ENCODE measurements around the gene MRPL43. TPM values are rescaled to one million over a fixed set of nuclear protein-coding genes. Genes with fewer than 3 reads are reported as not detected.

The MRPL43 gene
- total and polyA plus RNA-seq, 2 experiments from 2014 or later = 60.4 to 126 TPM

DNA sequence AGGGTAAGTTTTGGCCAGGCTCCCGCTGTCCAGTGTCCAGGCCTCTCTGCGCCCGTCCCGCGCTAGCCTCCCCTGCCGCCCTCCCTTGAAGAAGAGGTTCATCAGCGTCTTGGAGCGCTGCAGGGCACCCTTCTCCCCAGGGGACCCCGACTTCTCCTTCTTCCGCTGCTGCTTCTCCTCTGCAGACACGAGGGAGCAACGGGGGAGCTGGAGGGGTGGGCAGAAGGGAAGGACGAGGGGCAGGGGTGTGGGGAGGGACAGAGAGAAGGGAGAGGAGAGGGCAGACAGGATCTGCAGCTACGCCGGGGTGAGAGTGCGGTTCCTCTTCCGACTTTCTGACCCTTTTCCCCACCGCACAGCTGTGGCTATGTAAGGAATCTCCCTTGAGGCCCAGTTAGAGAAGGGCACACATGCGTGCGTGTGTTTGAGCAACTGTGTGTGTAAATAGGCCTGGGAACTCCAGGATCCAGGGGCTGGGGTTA lies 30.9 kb upstream of the MRPL43 start (continued):
- TF ChIP-seq ZNF114 (CRISPR knock-in tag; IDR thresholded peaks at IDR 0.05) = no peak
- TF ChIP-seq NANOG (IDR thresholded peaks at IDR 0.05; ENCODE audit: borderline replicate concordance) = no peak
- TF ChIP-seq EZH2 (IDR thresholded peaks at IDR 0.05; ENCODE audit: low read depth, unreplicated experiment) = no peak
- TF ChIP-seq STAT1 (IDR thresholded peaks at IDR 0.05; ENCODE audit: unreplicated experiment) = no peak

DNA sequence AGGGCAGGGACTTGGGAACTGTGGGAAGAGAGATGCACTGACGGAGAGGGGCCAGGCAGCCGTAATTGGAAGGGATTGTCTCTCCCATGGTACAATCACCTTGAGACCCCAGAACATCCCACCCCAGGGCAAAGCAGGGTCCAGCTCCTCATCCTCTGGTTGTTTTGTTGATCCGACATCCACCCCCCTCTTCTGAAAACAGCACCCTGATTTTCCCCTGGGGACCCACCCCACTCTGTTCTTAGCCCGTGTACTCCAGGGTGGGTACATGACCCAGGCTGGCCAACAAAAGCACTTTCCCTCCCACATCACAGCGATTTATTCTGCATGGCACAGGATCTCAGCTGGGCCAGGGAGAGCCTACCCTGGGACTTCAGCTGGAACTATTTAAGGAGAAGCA lies 29.5 kb upstream of the MRPL43 start:
- Mint-ChIP-seq H3K4me3 (no peak overlapping the region; the same call in 2 of the 3 replicates), H3K36me3 (ENCODE audit: low read depth) (no peaks in the 10 kb centered on the region; the same call in 2 of the 3 replicates), H3K4me1 (peaks cover 19% of the 10 kb centered on the region), H3K9me3 (no peaks in the 10 kb centered on the region; the same call in 2 of the 3 replicates), H3K27ac (no peak overlapping the region), H3K27me3 (ENCODE audit: insufficient read depth, low read depth, poor library complexity) (peaks cover 62% of the 10 kb centered on the region)
- no peaks in the 10 kb centered on the region for H3K9me2 ChIP-seq (ENCODE audit: insufficient read depth)
- H4K20me1 ChIP-seq (replicated peaks; ENCODE audit: insufficient read depth) = no peaks in the 10 kb centered on the region
- H3F3A ChIP-seq (replicated peaks; ENCODE audit: low read depth) = no peaks in the 10 kb centered on the region
- no peak for TF ChIP-seq STAT1 (IDR thresholded peaks at IDR 0.05; ENCODE audit: unreplicated experiment)
- TF ChIP-seq, protein P1, sequence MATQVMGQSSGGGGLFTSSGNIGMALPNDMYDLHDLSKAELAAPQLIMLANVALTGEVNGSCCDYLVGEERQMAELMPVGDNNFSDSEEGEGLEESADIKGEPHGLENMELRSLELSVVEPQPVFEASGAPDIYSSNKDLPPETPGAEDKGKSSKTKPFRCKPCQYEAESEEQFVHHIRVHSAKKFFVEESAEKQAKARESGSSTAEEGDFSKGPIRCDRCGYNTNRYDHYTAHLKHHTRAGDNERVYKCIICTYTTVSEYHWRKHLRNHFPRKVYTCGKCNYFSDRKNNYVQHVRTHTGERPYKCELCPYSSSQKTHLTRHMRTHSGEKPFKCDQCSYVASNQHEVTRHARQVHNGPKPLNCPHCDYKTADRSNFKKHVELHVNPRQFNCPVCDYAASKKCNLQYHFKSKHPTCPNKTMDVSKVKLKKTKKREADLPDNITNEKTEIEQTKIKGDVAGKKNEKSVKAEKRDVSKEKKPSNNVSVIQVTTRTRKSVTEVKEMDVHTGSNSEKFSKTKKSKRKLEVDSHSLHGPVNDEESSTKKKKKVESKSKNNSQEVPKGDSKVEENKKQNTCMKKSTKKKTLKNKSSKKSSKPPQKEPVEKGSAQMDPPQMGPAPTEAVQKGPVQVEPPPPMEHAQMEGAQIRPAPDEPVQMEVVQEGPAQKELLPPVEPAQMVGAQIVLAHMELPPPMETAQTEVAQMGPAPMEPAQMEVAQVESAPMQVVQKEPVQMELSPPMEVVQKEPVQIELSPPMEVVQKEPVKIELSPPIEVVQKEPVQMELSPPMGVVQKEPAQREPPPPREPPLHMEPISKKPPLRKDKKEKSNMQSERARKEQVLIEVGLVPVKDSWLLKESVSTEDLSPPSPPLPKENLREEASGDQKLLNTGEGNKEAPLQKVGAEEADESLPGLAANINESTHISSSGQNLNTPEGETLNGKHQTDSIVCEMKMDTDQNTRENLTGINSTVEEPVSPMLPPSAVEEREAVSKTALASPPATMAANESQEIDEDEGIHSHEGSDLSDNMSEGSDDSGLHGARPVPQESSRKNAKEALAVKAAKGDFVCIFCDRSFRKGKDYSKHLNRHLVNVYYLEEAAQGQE (IDR thresholded peaks at IDR 0.05; ENCODE audit: unreplicated experiment) = no peak
- TF ChIP-seq, protein P2, sequence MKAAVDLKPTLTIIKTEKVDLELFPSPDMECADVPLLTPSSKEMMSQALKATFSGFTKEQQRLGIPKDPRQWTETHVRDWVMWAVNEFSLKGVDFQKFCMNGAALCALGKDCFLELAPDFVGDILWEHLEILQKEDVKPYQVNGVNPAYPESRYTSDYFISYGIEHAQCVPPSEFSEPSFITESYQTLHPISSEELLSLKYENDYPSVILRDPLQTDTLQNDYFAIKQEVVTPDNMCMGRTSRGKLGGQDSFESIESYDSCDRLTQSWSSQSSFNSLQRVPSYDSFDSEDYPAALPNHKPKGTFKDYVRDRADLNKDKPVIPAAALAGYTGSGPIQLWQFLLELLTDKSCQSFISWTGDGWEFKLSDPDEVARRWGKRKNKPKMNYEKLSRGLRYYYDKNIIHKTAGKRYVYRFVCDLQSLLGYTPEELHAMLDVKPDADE (IDR thresholded peaks at IDR 0.05) = no peak
- TF ChIP-seq POLR2AphosphoS5 (IDR thresholded peaks at IDR 0.05; ENCODE audit: low read depth) = no peak
- TF ChIP-seq CREB1 (CRISPR knock-in tag; IDR thresholded peaks at IDR 0.05; ENCODE audit: low read depth) = no peak
- TF ChIP-seq, protein P3, sequence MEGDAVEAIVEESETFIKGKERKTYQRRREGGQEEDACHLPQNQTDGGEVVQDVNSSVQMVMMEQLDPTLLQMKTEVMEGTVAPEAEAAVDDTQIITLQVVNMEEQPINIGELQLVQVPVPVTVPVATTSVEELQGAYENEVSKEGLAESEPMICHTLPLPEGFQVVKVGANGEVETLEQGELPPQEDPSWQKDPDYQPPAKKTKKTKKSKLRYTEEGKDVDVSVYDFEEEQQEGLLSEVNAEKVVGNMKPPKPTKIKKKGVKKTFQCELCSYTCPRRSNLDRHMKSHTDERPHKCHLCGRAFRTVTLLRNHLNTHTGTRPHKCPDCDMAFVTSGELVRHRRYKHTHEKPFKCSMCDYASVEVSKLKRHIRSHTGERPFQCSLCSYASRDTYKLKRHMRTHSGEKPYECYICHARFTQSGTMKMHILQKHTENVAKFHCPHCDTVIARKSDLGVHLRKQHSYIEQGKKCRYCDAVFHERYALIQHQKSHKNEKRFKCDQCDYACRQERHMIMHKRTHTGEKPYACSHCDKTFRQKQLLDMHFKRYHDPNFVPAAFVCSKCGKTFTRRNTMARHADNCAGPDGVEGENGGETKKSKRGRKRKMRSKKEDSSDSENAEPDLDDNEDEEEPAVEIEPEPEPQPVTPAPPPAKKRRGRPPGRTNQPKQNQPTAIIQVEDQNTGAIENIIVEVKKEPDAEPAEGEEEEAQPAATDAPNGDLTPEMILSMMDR (conservative IDR thresholded peaks at IDR 0.05; ENCODE audit: low read depth in 2 of 2) = no peak
- no peak for TF ChIP-seq ZNF114 (CRISPR knock-in tag; IDR thresholded peaks at IDR 0.05)
- TF ChIP-seq NANOG (IDR thresholded peaks at IDR 0.05; ENCODE audit: borderline replicate concordance) = no peak
- TF ChIP-seq, protein P4, sequence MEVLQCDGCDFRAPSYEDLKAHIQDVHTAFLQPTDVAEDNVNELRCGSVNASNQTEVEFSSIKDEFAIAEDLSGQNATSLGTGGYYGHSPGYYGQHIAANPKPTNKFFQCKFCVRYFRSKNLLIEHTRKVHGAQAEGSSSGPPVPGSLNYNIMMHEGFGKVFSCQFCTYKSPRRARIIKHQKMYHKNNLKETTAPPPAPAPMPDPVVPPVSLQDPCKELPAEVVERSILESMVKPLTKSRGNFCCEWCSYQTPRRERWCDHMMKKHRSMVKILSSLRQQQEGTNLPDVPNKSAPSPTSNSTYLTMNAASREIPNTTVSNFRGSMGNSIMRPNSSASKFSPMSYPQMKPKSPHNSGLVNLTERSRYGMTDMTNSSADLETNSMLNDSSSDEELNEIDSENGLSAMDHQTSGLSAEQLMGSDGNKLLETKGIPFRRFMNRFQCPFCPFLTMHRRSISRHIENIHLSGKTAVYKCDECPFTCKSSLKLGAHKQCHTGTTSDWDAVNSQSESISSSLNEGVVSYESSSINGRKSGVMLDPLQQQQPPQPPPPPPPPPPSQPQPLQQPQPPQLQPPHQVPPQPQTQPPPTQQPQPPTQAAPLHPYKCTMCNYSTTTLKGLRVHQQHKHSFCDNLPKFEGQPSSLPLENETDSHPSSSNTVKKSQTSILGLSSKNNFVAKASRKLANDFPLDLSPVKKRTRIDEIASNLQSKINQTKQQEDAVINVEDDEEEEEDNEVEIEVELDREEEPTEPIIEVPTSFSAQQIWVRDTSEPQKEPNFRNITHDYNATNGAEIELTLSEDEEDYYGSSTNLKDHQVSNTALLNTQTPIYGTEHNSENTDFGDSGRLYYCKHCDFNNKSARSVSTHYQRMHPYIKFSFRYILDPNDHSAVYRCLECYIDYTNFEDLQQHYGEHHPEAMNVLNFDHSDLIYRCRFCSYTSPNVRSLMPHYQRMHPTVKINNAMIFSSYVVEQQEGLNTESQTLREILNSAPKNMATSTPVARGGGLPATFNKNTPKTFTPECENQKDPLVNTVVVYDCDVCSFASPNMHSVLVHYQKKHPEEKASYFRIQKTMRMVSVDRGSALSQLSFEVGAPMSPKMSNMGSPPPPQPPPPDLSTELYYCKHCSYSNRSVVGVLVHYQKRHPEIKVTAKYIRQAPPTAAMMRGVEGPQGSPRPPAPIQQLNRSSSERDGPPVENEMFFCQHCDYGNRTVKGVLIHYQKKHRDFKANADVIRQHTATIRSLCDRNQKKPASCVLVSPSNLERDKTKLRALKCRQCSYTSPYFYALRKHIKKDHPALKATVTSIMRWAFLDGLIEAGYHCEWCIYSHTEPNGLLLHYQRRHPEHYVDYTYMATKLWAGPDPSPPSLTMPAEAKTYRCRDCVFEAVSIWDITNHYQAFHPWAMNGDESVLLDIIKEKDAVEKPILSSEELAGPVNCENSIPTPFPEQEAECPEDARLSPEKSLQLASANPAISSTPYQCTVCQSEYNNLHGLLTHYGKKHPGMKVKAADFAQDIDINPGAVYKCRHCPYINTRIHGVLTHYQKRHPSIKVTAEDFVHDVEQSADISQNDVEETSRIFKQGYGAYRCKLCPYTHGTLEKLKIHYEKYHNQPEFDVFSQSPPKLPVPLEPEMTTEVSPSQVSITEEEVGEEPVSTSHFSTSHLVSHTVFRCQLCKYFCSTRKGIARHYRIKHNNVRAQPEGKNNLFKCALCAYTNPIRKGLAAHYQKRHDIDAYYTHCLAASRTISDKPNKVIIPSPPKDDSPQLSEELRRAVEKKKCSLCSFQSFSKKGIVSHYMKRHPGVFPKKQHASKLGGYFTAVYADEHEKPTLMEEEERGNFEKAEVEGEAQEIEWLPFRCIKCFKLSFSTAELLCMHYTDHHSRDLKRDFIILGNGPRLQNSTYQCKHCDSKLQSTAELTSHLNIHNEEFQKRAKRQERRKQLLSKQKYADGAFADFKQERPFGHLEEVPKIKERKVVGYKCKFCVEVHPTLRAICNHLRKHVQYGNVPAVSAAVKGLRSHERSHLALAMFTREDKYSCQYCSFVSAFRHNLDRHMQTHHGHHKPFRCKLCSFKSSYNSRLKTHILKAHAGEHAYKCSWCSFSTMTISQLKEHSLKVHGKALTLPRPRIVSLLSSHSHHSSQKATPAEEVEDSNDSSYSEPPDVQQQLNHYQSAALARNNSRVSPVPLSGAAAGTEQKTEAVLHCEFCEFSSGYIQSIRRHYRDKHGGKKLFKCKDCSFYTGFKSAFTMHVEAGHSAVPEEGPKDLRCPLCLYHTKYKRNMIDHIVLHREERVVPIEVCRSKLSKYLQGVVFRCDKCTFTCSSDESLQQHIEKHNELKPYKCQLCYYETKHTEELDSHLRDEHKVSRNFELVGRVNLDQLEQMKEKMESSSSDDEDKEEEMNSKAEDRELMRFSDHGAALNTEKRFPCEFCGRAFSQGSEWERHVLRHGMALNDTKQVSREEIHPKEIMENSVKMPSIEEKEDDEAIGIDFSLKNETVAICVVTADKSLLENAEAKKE (CRISPR knock-in tag; IDR thresholded peaks at IDR 0.05) = no peak
- no peak for TF ChIP-seq ZNF331 (CRISPR knock-in tag; IDR thresholded peaks at IDR 0.05; ENCODE audit: low read depth)
- no peak for TF ChIP-seq EZH2phosphoT487 (IDR thresholded peaks at IDR 0.05; ENCODE audit: unreplicated experiment)
- no peak for TF ChIP-seq EZH2 (IDR thresholded peaks at IDR 0.05; ENCODE audit: low read depth, unreplicated experiment)
- TF ChIP-seq JUNB (IDR thresholded peaks at IDR 0.05; ENCODE audit: unreplicated experiment) = no peak
- peaks cover 61% of the 10 kb centered on the region for H3K27me3 ChIP-seq (ENCODE audit: insufficient read depth)
- no peaks in the 10 kb centered on the region for H3K36me3 ChIP-seq (ENCODE audit: insufficient read depth)
- H3K79me2 ChIP-seq (replicated peaks; ENCODE audit: insufficient read depth) = no peaks in the 10 kb centered on the region
- DNase-seq (ENCODE audit: low spot score) (no peak), ATAC-seq (no peak)
- H3K27ac ChIP-seq (ENCODE audit: low read depth) = no peak overlapping the region
- no peak overlapping the region for H2AFZ ChIP-seq
- peaks cover 19% of the 10 kb centered on the region; the same call in 1 of the 2 replicates for H3K4me1 ChIP-seq (ENCODE audit: insufficient read depth)
- no peak overlapping the region for H3K4me3 ChIP-seq
- no peak overlapping the region for H3K4me2 ChIP-seq
